NCI-H345 (cell line): Measurements from ENCODE around the gene MRPL57.
"Not testable (repeated sequence)": the region's sequence is repeated elsewhere in the genome, so short reads cannot be mapped to it uniquely, and the experiment has no call there.

Experiments used
- DNase-seq: peaks from one replicate; lab custom pipeline; 2025; lab: John Stamatoyannopoulos, UW

The MRPL57 gene

GRCh38 chr13:21176215-21176981 lies at the start of gene MRPL57, which contains the start of gene SKA3:
Gene MRPL57 (plus strand): TSS chr13:21176658. CDS start chr13:21176917, 259 bp downstream.
Gene SKA3 (minus strand): TSS chr13:21176552. CDS start chr13:21176477, 75 bp downstream.
- DNase-seq = peak; percentile 90

- DNase-seq = no peak
These were observed 46.3 kb upstream of the MRPL57 start for GRCh38 chr13:21130116-21130515.

- DNase-seq = no peak
These were observed 43.4 kb upstream of the MRPL57 start for GRCh38 chr13:21133077-21133476.

- DNase-seq = no peak
These were observed 42.0 kb upstream of the MRPL57 start for GRCh38 chr13:21134475-21134874.

- not testable (repeated sequence) for DNase-seq
These were observed 40.6 kb upstream of the MRPL57 start for GRCh38 chr13:21135833-21136232.

GRCh38 chr13:21137696-21138095 lies 38.8 kb upstream of the MRPL57 start:
- no peak for DNase-seq

- no peak for DNase-seq
These were observed 37.9 kb upstream of the MRPL57 start for GRCh38 chr13:21138561-21138960.

- DNase-seq = no peak
These were observed 37.1 kb upstream of the MRPL57 start for GRCh38 chr13:21139374-21139773.

GRCh38 chr13:21142766-21143165 lies 33.7 kb upstream of the MRPL57 start:
- DNase-seq = no peak

- no peak for DNase-seq
These were observed 28.6 kb upstream of the MRPL57 start for GRCh38 chr13:21147827-21148226.

DNA sequence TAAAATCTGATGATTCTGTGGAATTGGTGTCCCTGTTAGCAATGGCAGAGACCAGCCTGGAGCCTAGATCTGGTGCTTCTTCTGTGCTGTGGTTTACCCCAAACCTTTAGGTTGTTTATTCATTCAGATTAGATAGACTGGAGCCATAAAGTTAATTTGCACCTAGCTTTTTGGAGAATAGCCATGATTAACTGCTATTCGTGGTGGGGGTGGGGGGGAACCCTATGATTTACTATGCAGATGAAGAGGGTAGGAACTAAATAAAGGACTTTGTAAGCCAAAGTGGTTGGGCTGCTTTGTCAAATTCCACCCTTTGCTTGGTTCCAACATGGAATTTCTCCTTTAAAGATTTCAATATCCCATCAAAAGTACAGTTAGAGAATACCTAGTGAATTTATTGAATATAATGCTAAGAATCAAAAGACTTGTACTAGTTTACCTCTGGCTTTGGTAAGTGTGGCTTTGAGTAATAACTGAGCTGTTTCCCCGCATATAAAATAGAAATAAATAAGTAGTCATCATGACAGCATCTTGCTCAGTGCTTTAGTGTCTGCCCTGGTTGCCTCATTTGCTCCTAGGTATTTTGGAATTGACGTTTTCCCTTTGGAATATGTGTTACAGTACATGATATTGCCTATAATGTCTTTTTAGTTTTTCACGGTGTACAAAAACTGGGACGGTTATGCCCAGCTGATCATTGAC lies 27.8 kb upstream of the MRPL57 start:
- DNase-seq = no peak

- no peak for DNase-seq
These were observed 26.9 kb upstream of the MRPL57 start for GRCh38 chr13:21149568-21149967.

DNA sequence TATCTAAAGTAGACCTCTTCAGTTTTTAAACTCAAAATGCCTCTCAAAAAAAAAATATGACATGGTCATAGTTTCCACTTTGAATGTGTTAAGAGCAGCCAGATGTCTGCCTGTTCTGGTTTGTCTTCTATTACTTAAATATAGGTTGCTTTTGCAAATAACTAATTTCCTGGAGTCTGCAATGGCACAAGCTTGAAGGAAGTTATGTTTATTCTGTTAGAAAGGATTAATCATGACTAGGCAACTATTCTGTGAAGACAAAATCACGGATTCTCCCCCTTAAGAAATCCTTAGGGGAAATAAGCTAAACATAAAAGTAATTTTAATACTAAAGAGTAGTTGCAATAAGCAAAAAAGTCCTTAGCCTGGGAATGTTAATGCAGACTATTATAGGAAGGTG lies 26.4 kb upstream of the MRPL57 start:
- DNase-seq = no peak

- no peak for DNase-seq
These were observed 24.1 kb upstream of the MRPL57 start for GRCh38 chr13:21152251-21152899.

GRCh38 chr13:21164631-21165030 lies 11.8 kb upstream of the MRPL57 start:
- no peak for DNase-seq

DNA sequence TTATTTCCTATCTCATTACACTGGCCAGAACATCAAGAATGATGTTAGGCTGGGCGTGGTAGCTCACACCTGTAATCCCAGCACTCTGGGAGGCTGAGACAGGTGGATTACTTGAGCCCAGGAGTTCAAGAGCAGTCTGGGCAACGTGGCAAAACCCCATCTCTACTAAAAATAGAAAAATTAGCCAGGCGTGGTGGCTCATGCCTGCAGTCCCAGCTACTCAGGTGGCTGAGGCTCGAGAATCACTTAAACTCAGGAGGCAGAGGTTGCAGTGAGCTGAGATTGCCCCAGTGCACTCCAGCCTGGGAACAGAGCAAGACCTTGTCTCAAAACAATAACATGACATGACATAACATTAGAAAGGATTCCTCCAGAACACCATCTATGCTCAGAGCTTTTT lies 10.9 kb upstream of the MRPL57 start:
- DNase-seq = not testable (repeated sequence)

- DNase-seq = no peak
These were observed 5.0 kb upstream of the MRPL57 start for GRCh38 chr13:21171420-21171819.

GRCh38 chr13:21173767-21174166 lies 2.7 kb upstream of the MRPL57 start:
- DNase-seq = not testable (repeated sequence)

- no peak for DNase-seq
These were observed 723 bp upstream of the MRPL57 start for GRCh38 chr13:21175656-21176214.

GRCh38 chr13:21176982-21177284 lies 475 bp downstream of the MRPL57 start:
- DNase-seq = no peak

DNA sequence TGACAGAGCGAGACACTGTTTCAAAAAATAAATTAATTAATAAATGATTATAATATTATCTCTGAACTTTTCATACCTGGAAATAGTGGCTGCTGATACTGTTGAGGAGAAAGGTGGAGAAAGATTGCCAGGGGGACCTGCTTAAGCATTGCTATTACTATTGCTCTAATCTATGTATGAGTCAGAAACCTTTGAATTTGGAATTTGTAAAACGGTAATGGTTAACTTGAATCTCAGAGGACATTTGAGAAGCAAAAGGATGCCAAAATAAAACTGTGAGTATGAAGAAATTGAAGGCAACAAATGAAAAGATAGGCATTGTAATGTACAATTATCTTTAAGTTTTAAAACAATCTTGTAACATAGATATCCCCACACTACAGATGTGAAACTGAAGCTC lies 5.2 kb downstream of the MRPL57 start:
- DNase-seq = no peak

DNA sequence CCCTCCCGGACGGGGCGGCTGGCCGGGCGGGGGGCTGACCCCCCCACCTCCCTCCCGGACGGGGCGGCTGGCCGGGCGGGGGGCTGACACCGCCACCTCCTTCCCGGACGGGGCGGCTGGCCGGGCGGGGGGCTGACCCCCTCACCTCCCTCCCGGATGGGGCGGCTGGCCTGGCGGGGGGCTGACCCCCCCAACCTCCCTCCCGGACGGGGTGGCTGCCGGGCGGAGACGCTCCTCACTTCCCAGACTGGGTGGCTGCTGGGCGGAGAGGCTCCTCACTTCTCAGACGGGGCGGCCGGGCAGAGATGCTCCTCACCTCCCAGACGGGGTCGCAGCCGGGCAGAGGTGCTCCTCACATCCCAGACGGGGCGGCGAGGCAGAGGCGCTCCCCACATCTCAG lies 10.0 kb downstream of the MRPL57 start:
- DNase-seq = not testable (repeated sequence)

GRCh38 chr13:21194756-21195155 lies 18.3 kb downstream of the MRPL57 start:
- not testable (repeated sequence) for DNase-seq
